ENCODE measurements around the gene HOOK2.
"Not testable (repeated sequence)": the region's sequence is repeated elsewhere in the genome, so short reads cannot be mapped to it uniquely, and the experiment has no call there.

HOOK2 gene

GRCh38 chr19:12733369-12734214 is 41.8 kb downstream of the HOOK2 start:
- H3K4me3 ChIP-seq (ENCODE audit: low read depth, low read length) = peak overlapping the region; percentile 91
- TF ChIP-seq, protein P1, sequence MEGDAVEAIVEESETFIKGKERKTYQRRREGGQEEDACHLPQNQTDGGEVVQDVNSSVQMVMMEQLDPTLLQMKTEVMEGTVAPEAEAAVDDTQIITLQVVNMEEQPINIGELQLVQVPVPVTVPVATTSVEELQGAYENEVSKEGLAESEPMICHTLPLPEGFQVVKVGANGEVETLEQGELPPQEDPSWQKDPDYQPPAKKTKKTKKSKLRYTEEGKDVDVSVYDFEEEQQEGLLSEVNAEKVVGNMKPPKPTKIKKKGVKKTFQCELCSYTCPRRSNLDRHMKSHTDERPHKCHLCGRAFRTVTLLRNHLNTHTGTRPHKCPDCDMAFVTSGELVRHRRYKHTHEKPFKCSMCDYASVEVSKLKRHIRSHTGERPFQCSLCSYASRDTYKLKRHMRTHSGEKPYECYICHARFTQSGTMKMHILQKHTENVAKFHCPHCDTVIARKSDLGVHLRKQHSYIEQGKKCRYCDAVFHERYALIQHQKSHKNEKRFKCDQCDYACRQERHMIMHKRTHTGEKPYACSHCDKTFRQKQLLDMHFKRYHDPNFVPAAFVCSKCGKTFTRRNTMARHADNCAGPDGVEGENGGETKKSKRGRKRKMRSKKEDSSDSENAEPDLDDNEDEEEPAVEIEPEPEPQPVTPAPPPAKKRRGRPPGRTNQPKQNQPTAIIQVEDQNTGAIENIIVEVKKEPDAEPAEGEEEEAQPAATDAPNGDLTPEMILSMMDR (IDR thresholded peaks at IDR 0.05; ENCODE audit: insufficient read depth, low read length, missing control alignments) = peak; percentile 43
- ChIA-PET POLR2A (interaction anchor here (1.6 to 2.4 kb wide), 4 partner anchors 10 to 59 kb away, joined by 3 to 17 read pairs (median 6); partner anchors contain the start of genes FBXW9 and JUNB), CTCF (interaction anchor here (1.2 to 31.4 kb wide), 6 partner anchors 11 to 114 kb away, joined by 5 to 660 read pairs (median 15); partner anchors contain the start of genes JUNB and TNPO2)
- DNase-seq (ENCODE audit: low read depth, low spot score) = no peak

- no peak overlapping the region for H3K4me3 ChIP-seq (ENCODE audit: low read depth, low read length)
- no peak for DNase-seq (ENCODE audit: low read depth, low spot score)
- POLR2A ChIA-PET = interaction anchor here (1.8 kb wide), 1 partner anchor 9 kb away, joined by 7 read pairs; no protein-coding TSS in a partner anchor
- CTCF ChIA-PET = interaction anchor here (1.3 to 31.4 kb wide), 3 partner anchors 8 to 65 kb away, joined by 5 to 660 read pairs (median 31); partner anchors contain the start of gene TNPO2
- TF ChIP-seq, protein P1 (IDR thresholded peaks at IDR 0.05; ENCODE audit: insufficient read depth, low read length, missing control alignments) = no peak
Observed at GRCh38 chr19:12731337-12731736, 44.0 kb downstream of the HOOK2 start.

DNA sequence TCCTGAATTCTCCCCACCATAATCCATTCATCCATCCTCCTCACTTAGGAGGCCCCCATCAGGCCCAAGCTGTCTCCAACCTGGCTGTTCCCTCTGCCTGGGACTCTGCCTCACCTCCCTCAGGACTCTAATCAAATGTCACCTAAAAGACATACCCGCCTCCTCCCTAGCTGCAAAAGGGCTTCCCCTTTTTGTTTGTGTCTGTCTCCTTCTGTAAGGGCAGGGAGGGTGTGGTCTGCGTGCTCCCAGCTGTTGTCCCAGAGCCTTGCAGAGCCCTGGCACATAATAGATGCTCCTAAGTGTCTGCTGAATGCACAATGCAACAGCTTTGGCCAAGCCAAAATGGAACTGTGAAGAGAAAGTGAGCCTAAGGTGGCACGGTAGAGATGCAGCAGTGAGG is 45.3 kb downstream of the HOOK2 start:
- CTCF ChIA-PET = interaction anchor here (31.4 kb wide), 1 partner anchor 33 kb away, joined by 660 read pairs; no protein-coding TSS in a partner anchor
- no peak for DNase-seq (ENCODE audit: low read depth, low spot score)
- POLR2A ChIA-PET = no interaction called here

GRCh38 chr19:12727745-12728433 is 47.5 kb downstream of the HOOK2 start:
- no peak for DNase-seq (ENCODE audit: low read depth, low spot score)
- CTCF ChIA-PET = interaction anchor here (1.1 to 1.5 kb wide), 2 partner anchors 30 to 32 kb away, joined by 3 to 7 read pairs; no protein-coding TSS in a partner anchor
- H3K4me3 ChIP-seq (ENCODE audit: low read depth, low read length) = no peak overlapping the region
- POLR2A ChIA-PET = no interaction called here
- TF ChIP-seq, protein P1 (IDR thresholded peaks at IDR 0.05; ENCODE audit: insufficient read depth, low read length, missing control alignments) = no peak

More for the DNA sequence above, 45.3 kb downstream of the HOOK2 start:
- TF ChIP-seq, protein P1 (IDR thresholded peaks at IDR 0.05; ENCODE audit: insufficient read depth, low read length, missing control alignments) = no peak
- H3K4me3 ChIP-seq (ENCODE audit: low read depth, low read length) = no peak overlapping the region

DNA sequence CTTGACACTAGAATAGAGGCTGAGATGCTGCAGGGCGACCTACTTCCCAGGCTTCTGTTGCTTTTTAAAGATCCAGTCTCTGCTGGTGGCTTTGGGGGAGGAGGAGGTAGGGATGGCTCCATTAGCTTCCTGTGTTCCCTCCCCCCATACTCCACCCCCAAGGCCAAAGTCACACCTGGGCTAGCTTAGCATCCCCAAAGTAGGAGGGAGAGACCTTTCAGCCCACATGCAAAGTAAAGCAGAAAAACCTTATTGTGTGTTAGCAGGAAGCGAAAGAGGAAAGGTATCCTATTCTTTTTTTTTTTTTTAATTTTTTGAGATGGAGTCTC is 48.4 kb downstream of the HOOK2 start:
- DNase-seq (ENCODE audit: low read depth, low spot score) = no peak
- ChIA-PET CTCF (interaction anchor here (1.1 to 1.7 kb wide), 4 partner anchors 14 to 69 kb away, joined by 3 to 7 read pairs (median 4); no protein-coding TSS in a partner anchor), POLR2A (no interaction called here)
- H3K4me3 ChIP-seq (ENCODE audit: low read depth, low read length) = no peak overlapping the region
- TF ChIP-seq, protein P1 (IDR thresholded peaks at IDR 0.05; ENCODE audit: insufficient read depth, low read length, missing control alignments) = no peak

DNA sequence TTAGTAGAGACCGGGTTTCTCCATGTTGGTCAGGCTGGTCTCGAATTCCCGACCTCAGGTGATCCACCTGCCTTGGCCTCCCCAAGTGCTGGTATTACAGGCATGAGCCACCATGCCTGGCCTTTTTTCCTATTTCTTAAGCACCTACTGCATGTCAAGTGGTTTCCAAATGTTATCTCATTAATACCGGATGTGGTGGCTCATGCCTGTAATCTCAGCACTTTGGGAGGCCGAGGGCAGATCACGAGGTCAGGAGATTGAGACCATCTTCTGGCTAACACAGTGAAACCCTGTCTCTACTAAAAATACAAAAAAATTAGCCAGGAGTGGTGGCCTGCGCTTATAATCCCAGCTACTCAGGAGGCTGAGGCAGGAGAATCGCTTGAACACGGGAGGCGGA is 49.7 kb downstream of the HOOK2 start:
- POLR2A ChIA-PET = interaction anchor here (5.4 kb wide), 1 partner anchor 67 kb away, joined by 33 read pairs; the partner anchor contains the start of gene JUNB
- H3K4me3 ChIP-seq (ENCODE audit: low read depth, low read length); DNase-seq (ENCODE audit: low read depth, low spot score): not testable (repeated sequence)
- CTCF ChIA-PET = interaction anchor here (0.6 to 2.8 kb wide), 5 partner anchors 9 to 70 kb away, joined by 3 to 9 read pairs (median 4); no protein-coding TSS in a partner anchor
